ENCODE results near the gene ATP2C2. TPM values are rescaled to one million over a fixed set of nuclear protein-coding genes. Genes with fewer than 3 reads are reported as not detected.

Gene ATP2C2
- total RNA-seq, 4 donors from 2014 or later: 51.7 to 133 (median 57.7) TPM

DNA sequence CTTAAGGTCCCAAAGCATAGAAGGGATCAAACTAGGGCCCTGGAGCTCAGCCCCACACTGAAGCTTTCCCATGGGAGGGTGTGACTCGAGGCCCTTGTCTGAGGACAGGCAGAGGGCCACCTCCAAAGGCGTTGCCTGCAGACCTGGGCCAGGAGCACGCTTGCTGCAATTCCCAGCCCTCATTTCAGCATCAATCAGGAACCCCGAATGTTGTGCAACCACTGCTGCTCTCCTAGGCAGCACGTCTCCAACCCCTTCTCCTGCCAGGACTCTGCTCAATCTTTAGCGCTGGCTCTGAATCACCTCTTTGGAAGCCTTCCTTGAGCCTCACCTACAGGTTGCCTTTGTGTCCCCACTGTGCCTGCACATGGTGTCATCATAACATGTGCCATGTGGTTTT, 14.0 kb upstream of the ATP2C2 start:
- TF ChIP-seq POLR2A (IDR thresholded peaks at IDR 0.05): no peak
- TF ChIP-seq, protein P1, sequence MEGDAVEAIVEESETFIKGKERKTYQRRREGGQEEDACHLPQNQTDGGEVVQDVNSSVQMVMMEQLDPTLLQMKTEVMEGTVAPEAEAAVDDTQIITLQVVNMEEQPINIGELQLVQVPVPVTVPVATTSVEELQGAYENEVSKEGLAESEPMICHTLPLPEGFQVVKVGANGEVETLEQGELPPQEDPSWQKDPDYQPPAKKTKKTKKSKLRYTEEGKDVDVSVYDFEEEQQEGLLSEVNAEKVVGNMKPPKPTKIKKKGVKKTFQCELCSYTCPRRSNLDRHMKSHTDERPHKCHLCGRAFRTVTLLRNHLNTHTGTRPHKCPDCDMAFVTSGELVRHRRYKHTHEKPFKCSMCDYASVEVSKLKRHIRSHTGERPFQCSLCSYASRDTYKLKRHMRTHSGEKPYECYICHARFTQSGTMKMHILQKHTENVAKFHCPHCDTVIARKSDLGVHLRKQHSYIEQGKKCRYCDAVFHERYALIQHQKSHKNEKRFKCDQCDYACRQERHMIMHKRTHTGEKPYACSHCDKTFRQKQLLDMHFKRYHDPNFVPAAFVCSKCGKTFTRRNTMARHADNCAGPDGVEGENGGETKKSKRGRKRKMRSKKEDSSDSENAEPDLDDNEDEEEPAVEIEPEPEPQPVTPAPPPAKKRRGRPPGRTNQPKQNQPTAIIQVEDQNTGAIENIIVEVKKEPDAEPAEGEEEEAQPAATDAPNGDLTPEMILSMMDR (IDR thresholded peaks at IDR 0.05): no peak

DNA sequence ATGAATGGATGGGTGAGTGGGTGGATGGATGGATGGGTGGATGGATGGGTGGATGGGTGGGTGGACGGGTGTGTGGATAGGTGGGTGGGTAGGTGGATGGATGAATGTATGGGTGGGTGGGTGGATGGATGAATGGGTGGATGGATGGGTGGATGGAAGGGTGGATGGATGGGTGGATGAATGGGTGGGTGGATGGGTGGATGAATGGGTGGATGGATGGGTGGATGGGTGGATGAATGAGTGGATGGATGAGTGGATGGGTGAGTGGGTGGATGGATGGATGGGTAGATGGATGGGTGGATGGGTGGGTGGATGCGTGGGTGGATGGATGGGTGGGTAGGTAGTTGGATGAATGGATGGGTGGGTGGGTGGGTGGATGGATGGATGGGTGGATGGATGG, 13.2 kb upstream of the ATP2C2 start:
- intact Hi-C loops (cut with DNase I; ENCODE audit: low total_unique reads): no loop called here
- DNase-seq (ENCODE audit: low spot score in 2 of 2): no peak
- no peak overlapping the region for H3K4me3 ChIP-seq (ENCODE audit: low read depth, poor library complexity, severe bottlenecking)
- TF ChIP-seq, protein P1 (IDR thresholded peaks at IDR 0.05): no peak
- no peak for TF ChIP-seq POLR2A (IDR thresholded peaks at IDR 0.05)
- WGBS, 2 donors: 90 to 93% methylated on average over 2 of the region's 2 CpGs

More for the DNA sequence above, 14.0 kb upstream of the ATP2C2 start:
- DNase-seq (ENCODE audit: low spot score in 2 of 2): peak in 1 of 2 donors; percentile 35
- 36 to 57% methylated on average over 6 of the region's 6 CpGs for WGBS, 2 donors
- intact Hi-C loops (cut with DNase I; ENCODE audit: low total_unique reads): no loop called here
- H3K4me3 ChIP-seq (ENCODE audit: low read depth, poor library complexity, severe bottlenecking): no peak overlapping the region

DNA sequence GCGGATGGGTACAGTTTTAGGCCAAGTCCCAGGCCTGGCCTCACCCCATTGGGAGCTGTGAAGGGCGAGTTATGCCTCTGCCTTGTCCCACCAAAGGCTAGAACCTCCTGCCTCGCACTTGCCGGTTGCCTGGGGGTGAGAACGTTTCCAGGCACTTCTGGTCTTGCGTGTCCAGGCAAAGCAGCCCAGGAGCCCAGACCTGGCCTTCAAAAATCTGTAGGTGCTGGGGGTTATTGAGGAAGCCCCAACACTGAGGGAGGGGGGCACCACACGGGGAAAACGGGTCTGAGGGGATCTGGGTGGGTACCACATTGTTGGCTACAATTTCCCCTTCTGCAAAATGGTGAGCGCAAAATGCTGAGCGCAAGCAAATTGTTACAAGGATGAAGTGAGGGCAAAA, 12.2 kb upstream of the ATP2C2 start:
- intact Hi-C loops (cut with DNase I; ENCODE audit: low total_unique reads): no loop called here
- no peak overlapping the region for H3K4me3 ChIP-seq (ENCODE audit: low read depth, poor library complexity, severe bottlenecking)
- DNase-seq (ENCODE audit: low spot score in 2 of 2): no peak
- no peak for TF ChIP-seq POLR2A (IDR thresholded peaks at IDR 0.05)
- TF ChIP-seq, protein P1 (IDR thresholded peaks at IDR 0.05): no peak
- 58 to 65% methylated on average over 10 of the region's 10 CpGs for WGBS, 2 donors

DNA sequence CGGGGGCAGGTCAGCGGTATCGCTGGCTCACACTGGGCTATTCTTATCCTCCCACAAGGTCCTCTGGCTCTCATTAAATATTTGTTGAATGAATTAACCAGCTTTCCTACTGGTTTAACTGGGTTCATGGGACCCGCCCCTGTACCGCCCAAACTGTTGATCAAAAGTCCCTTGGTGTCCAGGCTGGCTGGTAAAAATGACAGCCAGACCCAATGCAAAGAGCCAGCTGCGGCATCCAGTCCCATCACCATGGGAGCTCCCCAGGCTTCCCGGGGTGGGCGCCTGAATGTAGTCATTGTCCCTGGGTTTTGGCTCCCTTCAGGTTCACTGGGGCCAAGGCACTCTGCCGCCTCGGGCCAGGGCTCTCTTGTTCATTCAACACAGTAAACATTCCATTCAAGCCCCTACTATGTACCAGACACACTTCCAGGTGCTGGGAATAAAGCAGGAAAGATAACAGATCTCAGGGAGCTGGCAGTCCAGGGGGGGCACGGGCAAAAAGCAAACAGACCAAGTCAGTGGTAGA, 11.7 kb upstream of the ATP2C2 start:
- intact Hi-C loops (cut with DNase I; ENCODE audit: low total_unique reads): no loop called here
- DNase-seq (ENCODE audit: low spot score in 2 of 2): no peak

DNA sequence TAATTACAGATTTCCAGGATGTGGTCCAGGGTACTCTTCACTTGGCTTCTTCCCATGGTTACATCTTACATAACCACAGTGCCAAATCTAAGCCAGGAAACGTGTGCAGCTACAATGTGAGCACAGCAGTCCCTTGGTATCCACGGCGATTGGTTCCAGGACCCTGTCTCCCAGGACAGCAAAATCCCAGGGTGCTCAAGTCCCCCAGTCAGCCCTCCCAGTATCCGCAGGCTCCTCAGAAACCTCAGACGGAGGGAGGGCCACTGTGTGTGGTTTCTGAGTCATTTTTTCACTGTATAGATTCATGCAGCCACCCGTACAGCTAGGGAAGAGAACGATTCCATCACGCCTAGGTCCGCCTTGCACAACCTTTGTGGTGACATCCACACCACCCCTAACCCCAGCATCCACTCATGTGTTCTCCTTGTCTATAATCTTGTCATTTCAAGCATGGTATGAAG, 11.1 kb upstream of the ATP2C2 start:
- intact Hi-C loops (cut with DNase I; ENCODE audit: low total_unique reads): no loop called here
- no peak overlapping the region for H3K4me3 ChIP-seq (ENCODE audit: low read depth, poor library complexity, severe bottlenecking)
- DNase-seq (ENCODE audit: low spot score in 2 of 2): no peak
- no peak for TF ChIP-seq POLR2A (IDR thresholded peaks at IDR 0.05)
- TF ChIP-seq, protein P1 (IDR thresholded peaks at IDR 0.05): no peak
- 27 to 54% methylated on average over 9 of the region's 9 CpGs for WGBS, 2 donors

More for the DNA sequence above, 11.7 kb upstream of the ATP2C2 start:
- TF ChIP-seq, protein P1 (IDR thresholded peaks at IDR 0.05): no peak
- no peak for TF ChIP-seq POLR2A (IDR thresholded peaks at IDR 0.05)
- H3K4me3 ChIP-seq (ENCODE audit: low read depth, poor library complexity, severe bottlenecking): no peak overlapping the region
- 53 to 56% methylated on average over 11 of the region's 11 CpGs for WGBS, 2 donors
